OCI-LY7 (cell line): ENCODE results near the gene COL13A1. TPM values are rescaled to one million over a fixed set of nuclear protein-coding genes. Genes with fewer than 3 reads are reported as not detected.
A peak's percentile ranks its signal among the peaks of the same experiment; 100 is the strongest.

ENCODE experiments used
- BruUV-seq: library from RNA; stranded (reverse); fragments of 400-500 nt; replicated peaks from 2 replicates; lab custom pipeline; 2021; lab: Mats Ljungman, UMichigan
- CTCF ChIA-PET: fragments of 300-600 bp; sonication (Branson Sonifier 250); formaldehyde crosslinking; loops from one replicate; lab custom pipeline; 2022; ENCODE audit warnings: antibody characterized with exemption; ENCODE audit not compliant: unreplicated experiment; lab: Charles Lee
- POLR2A ChIA-PET: fragments of 300-600 bp; sonication (Branson Sonifier 250); formaldehyde crosslinking; loops from one replicate; lab custom pipeline; 2022; ENCODE audit warnings: antibody characterized with exemption; lab: Charles Lee
- DNase-seq: peaks from one replicate; pipeline ENCODE4 v3.0.0-alpha.2; 2015; ENCODE audit warnings: low spot score
- H2AFZ ChIP-seq: fragments of 200-600 bp; sonication (generic), shearing (Covaris generic); 2 replicates; pipeline ENCODE4 v1.6.1; 2014; ENCODE audit warnings: mild to moderate bottlenecking, antibody characterized with exemption, low read length, moderate library complexity
- H3K27ac ChIP-seq: fragments of 200-600 bp; sonication (generic); 2 replicates; pipeline ENCODE4 v1.5.1; 2014; ENCODE audit warnings: mixed run types, low read depth, mild to moderate bottlenecking, moderate library complexity, low read length, inconsistent platforms; ENCODE audit not compliant: poor library complexity, severe bottlenecking
- H3K36me3 ChIP-seq: fragments of 200-600 bp; sonication (generic); 2 replicates; pipeline ENCODE4 v1.6.1; 2014; ENCODE audit warnings: mild to moderate bottlenecking, antibody characterized with exemption, low read length, moderate library complexity, mixed read lengths; ENCODE audit not compliant: insufficient read depth
- H3K4me1 ChIP-seq: fragments of 200-600 bp; sonication (generic); 2 replicates; pipeline ENCODE4 v1.5.1; 2014; ENCODE audit warnings: mild to moderate bottlenecking, low read length; ENCODE audit not compliant: insufficient read depth, poor library complexity, severe bottlenecking
- H3K4me2 ChIP-seq: fragments of 200-600 bp; sonication (generic); 2 replicates; pipeline ENCODE4 v1.6.1; 2014; ENCODE audit warnings: mild to moderate bottlenecking, low read length
- H3K4me3 ChIP-seq: fragments of 200-600 bp; sonication (generic); 2 replicates; pipeline ENCODE4 v1.5.1; 2014; ENCODE audit warnings: mild to moderate bottlenecking, low read depth, low read length; ENCODE audit not compliant: poor library complexity, severe bottlenecking
- H3K79me2 ChIP-seq: fragments of 200-600 bp; sonication (generic); 2 replicates; pipeline ENCODE4 v1.6.1; 2016; ENCODE audit warnings: low read depth, mild to moderate bottlenecking, low read length, moderate library complexity, mixed read lengths; ENCODE audit not compliant: insufficient read depth
- H3K9me2 ChIP-seq: fragments of 200-600 bp; sonication (generic); 2 replicates; pipeline ENCODE4 v1.6.1; 2016; ENCODE audit warnings: mild to moderate bottlenecking, low read length, mixed read lengths; ENCODE audit not compliant: insufficient read depth
- H3K9me3 ChIP-seq: fragments of 200-600 bp; sonication (generic); 2 replicates; pipeline ENCODE4 v1.6.1; 2014; ENCODE audit warnings: mild to moderate bottlenecking, mixed run types, low read length, mixed read lengths
- H4K20me1 ChIP-seq: fragments of 200-600 bp; sonication (generic); 2 replicates; pipeline ENCODE4 v1.6.1; 2014; ENCODE audit warnings: mild to moderate bottlenecking, antibody characterized with exemption, low read length, moderate library complexity, mixed read lengths; ENCODE audit not compliant: insufficient read depth
- CTCF ChIP-seq: fragments of 200-600 bp; sonication (generic); conservative IDR thresholded peaks from 2 replicates; pipeline ENCODE4 v1.5.1; 2014; ENCODE audit warnings: mild to moderate bottlenecking, antibody characterized with exemption, low read length, moderate library complexity, mixed read lengths
- EZH2phosphoT487 ChIP-seq: fragments of 200-600 bp; sonication (generic); IDR thresholded peaks from 2 replicates; pipeline ENCODE4 v1.6.1; 2018; ENCODE audit warnings: low read depth, borderline replicate concordance, mild to moderate bottlenecking, mixed run types, antibody characterized with exemption, low read length, moderate library complexity, mixed read lengths
- intact Hi-C: fragments of 100-400 bp; cut with micrococcal nuclease; formaldehyde crosslinking; loops from one replicate; pipeline ENCODE4 v1.10.0; 2022; ENCODE audit not compliant: unreplicated experiment
- total RNA-seq, 2 experiments: library from RNA; depleted of rRNA in 1 of 2; stranded (reverse); fragments of >200 nt in 1 of 2; shearing (Covaris generic) in 1 of 2; gene quantifications; 2 replicates each; pipeline ENCODE4 v1.2.3, GENCODE V29; 2014 to 2022

COL13A1 gene
- total RNA-seq, 2 experiments from 2014 or later: 0.06 TPM; not detected in 1

- peak; percentile 9 for DNase-seq
- TF ChIP-seq CTCF: peak; percentile 77
- no peak for TF ChIP-seq EZH2phosphoT487
- no peak overlapping the region for H3K27ac ChIP-seq
- H2AFZ ChIP-seq: no peak overlapping the region
- POLR2A ChIA-PET: no interaction called here
- no peaks in the 10 kb centered on the region for H3K9me2 ChIP-seq
- intact Hi-C loops: no loop called here
- no peaks in the 10 kb centered on the region for H3K36me3 ChIP-seq
- CTCF ChIA-PET: interaction anchor here (0.5 kb wide), 1 partner anchor 450 kb away, joined by 3 read pairs; no protein-coding TSS in a partner anchor
- H3K79me2 ChIP-seq: no peaks in the 10 kb centered on the region
- no peak overlapping the region for H3K4me2 ChIP-seq
- no peaks in the 10 kb centered on the region for H3K4me1 ChIP-seq
- no peaks in the 10 kb centered on the region for H3K9me3 ChIP-seq
- no peaks in the 10 kb centered on the region for H4K20me1 ChIP-seq
- H3K4me3 ChIP-seq: no peak overlapping the region
- no TSS peak for BruUV-seq
Measured at GRCh38 chr10:69789164-69789576, 12.5 kb upstream of the COL13A1 start.

GRCh38 chr10:69791812-69792211 is 9.9 kb upstream of the COL13A1 start:
- no peaks in the 10 kb centered on the region for H3K79me2 ChIP-seq
- BruUV-seq: no TSS peak
- H3K9me2 ChIP-seq: no peaks in the 10 kb centered on the region
- H4K20me1 ChIP-seq: no peaks in the 10 kb centered on the region
- no peak overlapping the region for H3K27ac ChIP-seq
- intact Hi-C loops: no loop called here
- POLR2A ChIA-PET: no interaction called here
- DNase-seq: no peak
- H3K4me3 ChIP-seq: no peak overlapping the region
- TF ChIP-seq EZH2phosphoT487: no peak
- TF ChIP-seq CTCF: no peak
- CTCF ChIA-PET: no interaction called here
- H3K36me3 ChIP-seq: no peaks in the 10 kb centered on the region
- H3K9me3 ChIP-seq: 0 out of 2 replicates have a peak, but pooled peaks cover 7% of the 10 kb centered on the region
- no peak overlapping the region for H2AFZ ChIP-seq
- H3K4me2 ChIP-seq: no peak overlapping the region
- no peaks in the 10 kb centered on the region for H3K4me1 ChIP-seq

- Histone ChIP-seq H3K36me3 (no peaks in the 10 kb centered on the region), H3K4me3 (no peak overlapping the region), H3K9me2 (no peaks in the 10 kb centered on the region), H3K27ac (no peak overlapping the region), H4K20me1 (no peaks in the 10 kb centered on the region), H3K4me1 (no peaks in the 10 kb centered on the region), H3K9me3 (0 out of 2 replicates have a peak, but pooled peaks cover 7% of the 10 kb centered on the region), H2AFZ (no peak overlapping the region), H3K79me2 (no peaks in the 10 kb centered on the region), H3K4me2 (no peak overlapping the region)
- no peak for DNase-seq
- no TSS peak for BruUV-seq
- CTCF ChIA-PET: no interaction called here
- POLR2A ChIA-PET: no interaction called here
- no peak for TF ChIP-seq CTCF
- no peak for TF ChIP-seq EZH2phosphoT487
- intact Hi-C loops: no loop called here
Measured at GRCh38 chr10:69792341-69792740, 9.4 kb upstream of the COL13A1 start.
